HUES64 (cell line): Measurements from ENCODE around the gene MFAP5.

Source experiments
- H3K27ac ChIP-seq: 2 replicates; pipeline ENCODE4 v1.7.0; 2013; ENCODE audit warnings: low read depth, low read length, inconsistent platforms
- H3K27me3 ChIP-seq: 2 replicates; pipeline ENCODE4 v1.6.1; 2013; ENCODE audit warnings: mild to moderate bottlenecking, low read length; ENCODE audit not compliant: insufficient read depth
- H3K36me3 ChIP-seq: 2 replicates; pipeline ENCODE4 v1.6.1; 2013; ENCODE audit warnings: mild to moderate bottlenecking, low read length; ENCODE audit not compliant: insufficient read depth
- H3K4me1 ChIP-seq: 2 replicates; pipeline ENCODE4 v1.6.1; 2013; ENCODE audit warnings: mild to moderate bottlenecking, low read length, moderate library complexity; ENCODE audit not compliant: insufficient read depth
- H3K4me3 ChIP-seq: 2 replicates; pipeline ENCODE4 v1.5.1; 2013; ENCODE audit warnings: mild to moderate bottlenecking, low read length, moderate library complexity
- H3K9ac ChIP-seq: 2 replicates; pipeline ENCODE4 v1.6.1; 2013; ENCODE audit warnings: mild to moderate bottlenecking, low read depth, low read length
- H3K9me3 ChIP-seq: 2 replicates; pipeline ENCODE4 v1.6.1; 2013; ENCODE audit warnings: low read depth, low read length; ENCODE audit not compliant: insufficient read depth
- WGBS: fragments of 150-250, 120-280 bp; methylation state at CpG from one replicate; pipeline ENCODE4 v1.1.7; 2013; ENCODE audit warnings: missing lambda C conversion rate; 5-methylcytosine and 5-hydroxymethylcytosine counted together

MFAP5 gene

DNA sequence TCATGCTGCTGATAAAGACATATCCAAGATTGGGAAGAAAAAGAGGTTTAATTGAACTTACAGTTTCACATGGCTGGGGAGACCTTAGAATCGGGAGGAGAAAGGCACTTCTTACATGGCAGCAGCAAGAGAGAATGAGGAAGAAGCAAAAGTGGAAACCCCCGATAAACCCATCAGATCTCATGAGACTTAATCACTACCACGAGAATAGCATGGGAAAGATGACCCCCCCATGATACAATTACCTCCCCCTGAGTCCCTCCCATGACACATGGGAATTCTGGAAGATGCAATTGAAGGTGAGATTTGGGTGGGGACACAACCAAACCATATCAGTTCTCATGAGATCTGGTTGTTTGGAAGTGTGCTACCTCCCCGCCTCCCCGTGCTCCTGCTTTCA lies 9.8 kb upstream of the MFAP5 start:
- H3K27ac ChIP-seq = no peak overlapping the region
- WGBS = 88% methylated on average over 5 of the region's 5 CpGs
- H3K9me3 ChIP-seq = no peaks in the 10 kb centered on the region
- H3K27me3 ChIP-seq = no peaks in the 10 kb centered on the region
- no peaks in the 10 kb centered on the region for H3K36me3 ChIP-seq
- no peak overlapping the region for H3K9ac ChIP-seq
- no peak overlapping the region for H3K4me3 ChIP-seq
- H3K4me1 ChIP-seq = 0 out of 2 replicates have a peak, but pooled peaks cover 6% of the 10 kb centered on the region

- no peak overlapping the region for H3K4me3 ChIP-seq
- no peak overlapping the region for H3K27ac ChIP-seq
- H3K27me3 ChIP-seq = no peaks in the 10 kb centered on the region
- H3K9ac ChIP-seq = no peak overlapping the region
- H3K4me1 ChIP-seq = no peaks in the 10 kb centered on the region
- no peaks in the 10 kb centered on the region for H3K9me3 ChIP-seq
- no peaks in the 10 kb centered on the region for H3K36me3 ChIP-seq
- WGBS = 84% methylated on average over 2 of the region's 2 CpGs
Measured at GRCh38 chr12:8668441-8668840, 5.8 kb upstream of the MFAP5 start.

- no peaks in the 10 kb centered on the region for H3K4me1 ChIP-seq
- H3K27me3 ChIP-seq = no peaks in the 10 kb centered on the region
- H3K36me3 ChIP-seq = no peaks in the 10 kb centered on the region
- H3K4me3 ChIP-seq = no peak overlapping the region
- H3K9ac ChIP-seq = no peak overlapping the region
- 76% methylated on average over 1 of the region's 2 CpGs for WGBS
- no peak overlapping the region for H3K27ac ChIP-seq
- H3K9me3 ChIP-seq = no peaks in the 10 kb centered on the region
Measured at GRCh38 chr12:8667270-8667669, 4.6 kb upstream of the MFAP5 start.

DNA sequence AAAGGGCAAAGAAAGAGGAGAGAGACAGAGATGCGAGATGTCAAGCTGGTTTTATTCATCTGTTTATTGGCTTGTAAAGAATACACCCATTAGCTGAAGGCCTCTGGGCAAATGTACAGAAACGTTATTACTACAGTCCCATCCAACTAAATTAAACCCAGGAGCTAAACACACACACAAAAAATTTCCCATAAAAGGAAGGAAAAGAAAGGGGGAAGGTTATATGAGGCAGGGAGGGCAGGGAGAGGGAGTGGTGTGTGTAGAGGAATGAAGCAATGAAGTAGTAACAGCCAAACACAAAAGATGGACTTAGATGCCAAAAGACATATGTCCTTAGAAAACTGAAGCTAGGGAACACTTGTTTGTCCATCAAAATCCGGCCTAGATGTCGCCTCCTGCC lies 3.1 kb upstream of the MFAP5 start:
- H3K27ac ChIP-seq = no peak overlapping the region
- H3K9ac ChIP-seq = no peak overlapping the region
- no peaks in the 10 kb centered on the region for H3K4me1 ChIP-seq
- WGBS = 95% methylated on average over 3 of the region's 4 CpGs
- no peaks in the 10 kb centered on the region for H3K36me3 ChIP-seq
- H3K9me3 ChIP-seq = no peaks in the 10 kb centered on the region
- no peaks in the 10 kb centered on the region for H3K27me3 ChIP-seq
- H3K4me3 ChIP-seq = no peak overlapping the region

GRCh38 chr12:8664228-8664913 lies 1.7 kb upstream of the MFAP5 start:
- H3K9me3 ChIP-seq = no peaks in the 10 kb centered on the region
- H3K36me3 ChIP-seq = no peaks in the 10 kb centered on the region
- 93% methylated on average over 5 of the region's 5 CpGs for WGBS
- H3K9ac ChIP-seq = no peak overlapping the region
- H3K27me3 ChIP-seq = no peaks in the 10 kb centered on the region
- H3K4me1 ChIP-seq = no peaks in the 10 kb centered on the region
- no peak overlapping the region for H3K4me3 ChIP-seq
- H3K27ac ChIP-seq = no peak overlapping the region

DNA sequence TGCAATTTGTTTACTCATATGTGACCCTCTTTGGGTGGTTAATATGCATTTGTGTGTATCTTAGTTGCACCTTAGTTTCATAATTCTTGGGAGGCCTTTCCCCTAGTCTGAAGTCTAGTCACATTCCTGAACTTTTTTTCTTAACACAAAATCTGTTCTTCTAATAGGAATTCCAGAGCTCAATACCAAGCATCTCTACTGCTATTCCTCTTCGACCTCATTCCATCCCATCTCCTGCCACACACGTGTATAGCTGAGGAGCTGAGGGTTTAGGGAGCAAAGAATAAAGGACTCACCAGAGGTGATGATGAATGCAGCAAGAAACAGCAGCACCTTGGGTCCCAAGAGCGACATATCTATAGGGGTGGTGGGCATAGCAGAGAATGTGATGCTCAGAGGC lies 875 bp downstream of the MFAP5 start:
- 100% methylated on average over 2 of the region's 3 CpGs for WGBS
- H3K36me3 ChIP-seq = no peaks in the 10 kb centered on the region
- H3K9ac ChIP-seq = peak overlapping the region; percentile 48; the same call in 1 of the 2 replicates
- H3K9me3 ChIP-seq = no peaks in the 10 kb centered on the region
- no peaks in the 10 kb centered on the region for H3K27me3 ChIP-seq
- H3K4me3 ChIP-seq = no peak overlapping the region
- H3K27ac ChIP-seq = no peak overlapping the region
- 0 out of 2 replicates have a peak, but pooled peaks cover 9% of the 10 kb centered on the region for H3K4me1 ChIP-seq

DNA sequence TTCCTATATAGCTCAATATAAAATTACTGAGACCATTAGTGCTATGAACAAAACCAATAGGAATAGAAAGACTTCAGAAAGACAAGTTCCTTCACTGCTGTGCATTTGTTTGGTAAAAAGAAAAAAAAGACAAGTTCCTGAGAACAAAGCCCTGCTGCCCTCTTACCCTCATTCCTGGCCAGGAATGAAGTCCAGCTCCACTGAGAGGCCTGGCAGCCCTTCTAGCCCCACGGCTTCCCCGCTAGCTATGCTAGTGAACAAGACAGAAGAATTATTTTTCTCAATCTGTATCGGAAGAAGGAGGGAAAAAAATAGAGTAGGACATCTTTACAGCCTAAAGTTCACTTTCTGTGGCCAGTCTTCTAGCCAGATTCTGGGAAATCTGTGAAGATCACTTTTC lies 1.6 kb downstream of the MFAP5 start:
- Histone ChIP-seq H3K27ac (no peak overlapping the region), H3K36me3 (no peaks in the 10 kb centered on the region), H3K9ac (no peak overlapping the region), H3K9me3 (no peaks in the 10 kb centered on the region), H3K27me3 (no peaks in the 10 kb centered on the region), H3K4me1 (0 out of 2 replicates have a peak, but pooled peaks cover 9% of the 10 kb centered on the region), H3K4me3 (no peak overlapping the region)
- WGBS = 80% methylated on average over 3 of the region's 3 CpGs

- 56% methylated on average over 1 of the region's 1 CpG for WGBS
- Histone ChIP-seq H3K27me3 (no peaks in the 10 kb centered on the region), H3K9me3 (no peaks in the 10 kb centered on the region), H3K9ac (no peak overlapping the region), H3K36me3 (no peaks in the 10 kb centered on the region), H3K4me3 (no peak overlapping the region), H3K4me1 (0 out of 2 replicates have a peak, but pooled peaks cover 9% of the 10 kb centered on the region), H3K27ac (0 out of 2 replicates have a peak overlapping the region, but pooled peaks have one; percentile 43)
Measured at GRCh38 chr12:8658346-8658745, 4.3 kb downstream of the MFAP5 start.

DNA sequence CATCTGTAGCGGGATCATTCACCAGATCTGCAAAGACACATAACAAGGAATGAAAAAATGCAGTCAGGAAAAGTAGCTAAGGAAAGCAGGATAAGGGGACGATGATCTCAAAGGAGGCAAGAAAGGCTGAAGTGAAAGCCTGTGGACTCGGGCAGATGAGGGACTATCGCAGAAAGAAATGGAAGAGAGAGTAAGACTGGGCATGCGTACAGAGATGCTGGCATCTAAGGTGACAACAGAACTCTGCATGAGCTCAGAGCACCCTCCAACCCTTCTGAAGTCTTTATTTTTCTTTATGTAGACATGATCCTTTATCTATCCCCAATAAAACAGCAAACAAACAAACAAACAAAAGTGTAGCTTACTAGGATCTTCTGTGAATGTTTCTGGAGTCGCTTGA lies 7.2 kb downstream of the MFAP5 start:
- H3K9ac ChIP-seq = no peak overlapping the region
- H3K36me3 ChIP-seq = no peaks in the 10 kb centered on the region
- H3K27ac ChIP-seq = no peak overlapping the region
- no peaks in the 10 kb centered on the region for H3K27me3 ChIP-seq
- 0 out of 2 replicates have a peak, but pooled peaks cover 9% of the 10 kb centered on the region for H3K4me1 ChIP-seq
- no peaks in the 10 kb centered on the region for H3K9me3 ChIP-seq
- H3K4me3 ChIP-seq = no peak overlapping the region
- 94% methylated on average over 6 of the region's 6 CpGs for WGBS

DNA sequence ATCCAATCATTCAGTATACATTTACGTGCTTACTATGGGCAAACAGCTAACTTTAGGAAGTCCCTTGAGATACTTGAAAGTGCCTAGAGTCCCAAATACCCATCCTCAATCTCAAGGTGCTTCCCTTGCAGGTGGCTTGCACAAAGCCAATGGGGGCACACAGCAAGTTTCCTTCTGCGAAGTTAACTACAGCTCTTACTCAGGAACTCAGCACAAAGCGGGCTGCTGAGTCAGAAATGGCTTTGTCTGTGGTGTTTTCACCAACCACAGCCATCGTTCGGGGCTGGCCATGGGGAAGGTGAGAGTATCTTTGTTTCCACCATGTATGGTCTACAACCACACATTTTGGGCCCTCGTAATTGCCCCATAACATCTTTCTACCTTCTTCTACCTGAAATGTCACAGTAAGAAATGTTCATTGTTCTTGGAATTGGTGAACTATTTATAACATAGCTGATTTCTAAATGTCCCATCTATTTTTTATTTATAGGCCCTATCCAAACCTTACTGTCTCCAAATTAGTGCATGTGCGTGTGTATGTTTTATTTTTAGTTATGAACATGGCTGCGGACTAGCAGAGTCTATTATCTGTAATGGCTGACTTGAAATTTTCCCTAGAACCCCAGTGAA lies 13.9 kb downstream of the MFAP5 start:
- Histone ChIP-seq H3K9me3 (no peaks in the 10 kb centered on the region), H3K36me3 (no peaks in the 10 kb centered on the region), H3K27me3 (no peaks in the 10 kb centered on the region), H3K9ac (no peak overlapping the region), H3K4me3 (no peak overlapping the region), H3K27ac (no peak overlapping the region), H3K4me1 (peaks cover 5% of the 10 kb centered on the region; the same call in 1 of the 2 replicates)
- WGBS = 88% methylated on average over 7 of the region's 8 CpGs

DNA sequence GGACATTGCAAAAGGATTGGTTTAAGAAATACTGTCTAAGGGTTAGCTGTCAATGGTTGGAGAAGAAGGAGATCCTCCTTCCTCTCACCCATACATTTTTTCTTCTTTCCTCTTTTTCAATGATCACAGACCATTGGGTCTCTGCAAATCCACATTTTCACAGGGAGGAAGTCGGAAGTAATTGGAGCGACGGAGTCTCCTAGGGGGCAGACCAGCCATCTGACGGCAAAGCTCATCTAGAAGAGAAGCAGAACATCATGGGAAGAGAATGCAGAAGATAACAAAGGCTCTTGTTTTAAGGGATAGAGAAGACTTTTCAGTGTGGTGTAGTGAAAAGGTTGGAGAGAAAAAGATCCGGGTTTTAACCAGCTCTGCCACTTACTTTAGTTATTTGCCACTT lies 14.7 kb downstream of the MFAP5 start:
- WGBS = 80% methylated on average over 4 of the region's 5 CpGs
- Histone ChIP-seq H3K27ac (no peak overlapping the region), H3K27me3 (no peaks in the 10 kb centered on the region)

More for the DNA sequence above, 14.7 kb downstream of the MFAP5 start:
- Histone ChIP-seq H3K9me3 (no peaks in the 10 kb centered on the region), H3K4me3 (no peak overlapping the region), H3K9ac (no peak overlapping the region), H3K36me3 (no peaks in the 10 kb centered on the region), H3K4me1 (peaks cover 5% of the 10 kb centered on the region; the same call in 1 of the 2 replicates)
